ENCODE data around the gene OSBPL2.

The OSBPL2 gene

DNA sequence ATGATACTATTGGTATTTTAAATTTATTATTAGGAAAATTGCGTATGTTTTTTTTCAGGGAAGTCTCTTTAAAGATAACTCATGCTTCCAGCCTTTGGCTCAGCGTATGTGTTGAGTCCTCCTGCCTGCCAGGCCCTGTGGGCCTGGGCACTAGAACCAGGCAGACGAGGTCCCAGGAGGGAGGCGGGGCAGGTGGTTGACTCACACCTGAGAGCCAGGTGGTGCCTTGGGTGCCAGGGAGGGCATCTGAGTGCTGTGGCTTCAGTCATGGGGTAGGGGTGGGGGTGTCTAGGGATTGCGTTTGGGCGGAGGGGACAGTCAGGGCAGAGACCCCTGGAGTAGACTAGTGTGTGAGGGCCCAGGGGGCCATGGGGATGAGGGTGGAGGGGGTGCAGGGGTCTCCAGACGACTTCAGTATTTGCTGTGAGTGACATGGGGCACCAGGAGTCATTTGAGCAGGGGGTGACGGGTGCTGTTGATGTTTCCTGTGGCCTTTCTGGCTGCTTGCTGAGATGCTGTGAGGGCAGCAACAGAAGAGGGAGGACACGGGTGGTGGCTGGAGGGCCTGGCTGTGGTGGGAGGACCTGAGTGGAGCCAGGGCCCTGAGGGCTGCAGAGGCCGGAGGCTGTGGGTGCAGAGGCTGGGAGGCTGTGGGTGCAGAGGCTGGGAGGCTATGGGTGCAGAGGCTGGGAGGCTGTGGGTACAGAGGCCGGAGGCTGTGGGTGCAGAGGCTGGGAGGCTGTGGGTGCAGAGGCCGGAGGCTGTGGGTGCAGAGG, 49.6 kb downstream of the OSBPL2 start:
- no peak for DNase-seq

DNA sequence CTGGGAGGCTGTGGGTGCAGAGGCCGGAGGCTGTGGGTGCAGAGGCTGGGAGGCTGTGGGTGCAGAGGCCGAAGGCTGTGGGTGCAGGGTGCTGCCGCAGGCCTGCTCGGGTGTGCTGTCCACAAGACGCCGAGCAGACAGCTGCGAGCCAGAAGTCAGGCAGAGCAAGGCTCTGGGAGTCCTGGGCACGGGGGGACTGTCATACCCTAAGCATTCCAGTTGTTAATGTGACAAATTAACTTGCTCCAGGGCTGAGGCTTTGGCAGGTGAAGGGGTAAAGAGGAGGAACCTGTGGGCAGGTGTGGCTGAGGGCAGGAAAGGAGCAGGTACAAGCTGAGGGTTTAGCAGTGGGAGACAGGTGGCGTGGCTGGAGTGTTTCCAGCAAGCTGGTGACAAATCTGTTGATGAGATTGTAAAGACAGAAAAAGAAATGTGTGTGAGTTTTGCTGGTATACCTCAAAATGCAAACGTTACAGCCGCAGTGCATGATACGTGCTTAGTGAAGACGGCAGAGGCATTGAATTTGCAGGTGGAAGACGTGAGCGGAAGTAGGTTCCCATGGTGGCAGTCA, 50.3 kb downstream of the OSBPL2 start:
- no peak for DNase-seq

DNA sequence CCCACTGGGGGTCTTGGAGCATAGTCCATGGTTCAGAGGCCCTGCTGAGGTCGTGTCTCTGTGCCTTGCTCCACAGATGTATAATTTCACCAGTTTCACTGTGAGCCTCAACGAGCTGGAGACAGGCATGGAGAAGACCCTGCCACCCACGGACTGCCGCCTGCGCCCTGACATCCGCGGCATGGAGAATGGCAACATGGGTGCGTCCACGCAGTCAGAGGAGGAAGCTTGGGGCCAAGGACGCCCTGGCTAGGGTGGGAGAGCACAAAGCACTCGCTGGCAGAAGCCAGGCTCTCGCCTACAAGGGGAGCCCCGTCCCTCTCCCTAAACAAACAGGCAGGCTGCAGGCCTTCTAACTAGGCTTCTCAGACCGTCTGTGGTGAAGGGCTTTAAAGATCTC, 50.8 kb downstream of the OSBPL2 start:
- DNase-seq: no peak

DNA sequence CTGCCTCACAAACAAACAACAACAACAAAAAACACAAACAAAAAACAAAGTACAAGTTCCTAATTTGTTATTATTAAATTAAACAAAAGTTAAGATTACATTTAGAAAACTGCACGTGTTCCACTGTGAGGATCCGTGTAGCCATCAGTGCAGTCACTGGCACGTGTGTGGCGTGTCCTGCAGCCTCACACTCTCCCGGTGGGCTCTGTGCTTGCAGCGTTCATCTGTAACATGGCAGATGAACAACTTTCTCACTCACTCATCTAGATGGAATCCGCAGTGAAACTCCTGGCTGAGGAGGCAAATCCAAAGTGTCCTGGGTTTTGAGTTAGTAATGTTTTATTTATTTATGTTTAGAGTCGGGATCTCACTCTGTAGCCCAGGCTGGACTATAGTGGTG, 51.6 kb downstream of the OSBPL2 start:
- DNase-seq: no peak

- no peak for DNase-seq
These were observed 53.1 kb downstream of the OSBPL2 start for GRCh38 chr20:62291251-62292066.

DNA sequence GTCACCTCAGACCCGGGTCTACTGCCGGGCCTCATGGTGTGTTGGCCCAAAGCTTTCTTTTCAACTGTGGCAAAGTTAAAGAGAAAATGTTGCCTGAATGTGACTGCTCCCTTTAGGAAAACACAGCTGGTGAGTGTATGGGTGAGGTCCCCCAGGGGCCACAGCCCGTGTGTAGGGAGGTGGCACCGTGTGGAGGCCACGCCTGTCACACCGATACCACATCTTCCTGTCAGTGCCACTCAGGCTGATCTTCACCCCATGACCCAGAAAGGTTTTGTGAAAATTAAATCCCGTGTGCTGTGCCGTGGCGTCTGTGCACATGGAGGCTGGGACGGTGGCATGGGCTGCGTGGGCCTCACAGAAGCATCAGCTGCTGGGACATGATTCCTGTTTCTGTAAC, 53.8 kb downstream of the OSBPL2 start:
- peak in 1 of 2 donors; percentile 44 for DNase-seq

DNA sequence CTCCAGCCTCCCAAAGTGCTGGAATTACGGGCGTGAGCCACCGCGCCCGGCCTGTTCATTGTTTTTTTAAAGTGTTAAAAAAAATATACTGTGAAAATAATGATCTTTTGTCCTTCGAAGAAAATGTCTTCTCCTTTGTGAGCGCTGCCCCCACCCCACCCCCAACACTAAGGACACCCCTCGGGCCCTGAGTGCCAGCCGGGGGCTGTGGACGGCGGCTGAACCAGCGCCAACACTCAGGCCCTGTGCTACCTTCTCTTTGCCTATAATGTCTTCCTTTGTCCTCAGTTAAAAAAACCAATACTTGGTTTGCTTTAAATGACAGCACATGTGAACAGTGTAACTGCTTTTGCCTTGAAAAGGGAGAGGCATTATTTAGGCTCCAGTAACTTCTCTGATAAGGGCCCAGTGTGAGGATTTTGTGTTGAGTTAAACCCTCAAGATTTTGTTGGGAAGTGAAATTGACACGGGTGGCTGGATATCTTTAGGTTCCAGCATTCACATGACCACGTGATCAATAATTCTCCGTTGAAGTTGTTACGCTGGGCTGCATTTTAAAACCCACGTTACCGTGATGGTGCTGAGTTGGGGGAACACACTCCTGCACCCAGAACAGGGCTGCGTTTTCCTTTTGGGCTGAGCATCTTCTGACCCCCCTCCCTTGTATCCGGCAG, 54.9 kb downstream of the OSBPL2 start:
- DNase-seq: no peak

DNA sequence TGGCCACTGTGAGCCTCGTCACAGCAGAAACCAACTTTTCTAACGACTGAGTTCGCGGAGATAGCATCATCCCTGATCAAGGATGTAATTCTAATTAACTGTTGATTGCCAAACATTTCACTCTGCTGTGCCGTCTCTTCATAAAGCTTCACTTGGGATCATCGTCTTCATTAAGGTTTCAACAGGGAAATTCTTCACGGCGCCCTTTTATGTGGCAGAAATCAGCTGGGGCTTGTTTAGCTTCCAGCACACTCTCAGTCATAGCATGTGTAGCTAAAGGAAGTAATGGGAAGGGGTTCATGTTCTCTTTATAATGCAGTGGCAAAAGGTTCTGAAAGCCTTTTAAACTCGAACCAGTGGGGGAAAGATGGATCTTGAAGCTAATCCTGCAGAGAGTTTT, 55.6 kb downstream of the OSBPL2 start:
- no peak for DNase-seq

- no peak for DNase-seq
These were observed 56.2 kb downstream of the OSBPL2 start for GRCh38 chr20:62294516-62294915.

- no peak for DNase-seq
These were observed 58.6 kb downstream of the OSBPL2 start for GRCh38 chr20:62296724-62297448.

DNA sequence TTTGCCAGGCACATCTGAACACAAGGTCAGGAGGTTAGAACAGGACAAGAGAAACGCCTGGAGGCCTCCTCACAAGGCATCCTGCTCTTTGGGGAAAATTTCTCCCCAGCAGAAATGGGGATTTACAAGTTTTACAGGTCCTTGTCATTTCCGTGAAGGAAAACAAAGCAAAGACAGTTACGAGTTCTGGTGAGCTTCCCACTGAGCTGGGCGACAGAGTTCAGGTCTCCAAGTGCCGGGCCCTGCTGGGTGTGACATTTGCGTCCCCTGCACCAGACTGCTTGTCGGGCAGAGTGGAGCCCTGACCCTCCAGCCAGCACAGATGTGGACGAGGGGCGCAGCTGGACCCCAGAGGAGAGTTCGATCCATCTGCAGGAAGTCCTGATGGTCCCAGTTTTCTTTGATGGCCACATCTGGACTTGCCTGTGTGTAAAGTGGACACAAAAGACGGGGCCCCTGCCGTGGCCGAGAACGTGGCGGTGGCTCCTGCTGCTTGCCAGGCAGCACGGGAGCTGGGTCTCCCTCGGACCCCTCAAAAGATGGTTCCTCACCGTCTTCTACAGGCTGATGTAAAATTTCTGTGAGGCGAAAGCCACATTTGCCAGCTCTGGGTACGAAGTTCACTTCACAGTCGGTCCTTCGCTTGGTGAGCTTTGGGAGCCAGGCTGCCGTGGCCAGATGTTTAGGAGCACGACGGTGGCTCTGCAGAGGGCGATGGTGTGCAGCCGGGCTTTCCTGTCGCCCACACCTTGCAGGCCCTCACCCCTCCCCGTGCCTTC, 59.3 kb downstream of the OSBPL2 start:
- no peak for DNase-seq

- DNase-seq: no peak
These were observed 60.4 kb downstream of the OSBPL2 start for GRCh38 chr20:62298577-62299249.

DNA sequence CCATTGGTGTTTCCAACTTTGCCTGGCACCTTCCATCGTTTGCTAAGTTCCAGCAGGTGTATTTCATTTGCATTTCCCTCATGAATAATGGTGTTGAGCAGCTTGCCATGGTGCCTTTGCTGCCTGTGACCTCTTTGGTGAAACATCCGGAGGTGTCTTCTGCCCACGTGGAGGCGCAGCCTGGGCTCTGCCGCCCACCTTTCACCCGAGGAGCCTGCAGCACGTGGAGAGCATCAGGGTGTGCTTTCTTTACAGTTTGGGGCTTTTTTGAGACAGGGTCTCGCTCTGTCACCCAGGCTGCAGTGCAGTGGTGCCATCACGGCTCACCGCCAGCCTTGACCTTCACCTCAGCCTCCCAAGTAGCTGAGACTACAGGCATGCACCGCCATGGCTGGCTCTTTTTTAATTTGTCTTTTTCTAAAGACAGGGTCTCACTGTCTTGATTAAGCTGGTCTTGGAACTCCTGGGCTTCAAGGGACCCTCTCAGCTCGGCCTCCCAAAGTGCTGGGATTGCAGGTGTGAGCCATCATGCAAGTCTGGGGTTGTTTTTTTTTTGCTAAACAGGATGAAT, 61.4 kb downstream of the OSBPL2 start:
- no peak for DNase-seq

- no peak for DNase-seq
These were observed 62.0 kb downstream of the OSBPL2 start for GRCh38 chr20:62300319-62300718.

GRCh38 chr20:62301111-62301668, 62.9 kb downstream of the OSBPL2 start:
- DNase-seq: no peak

- DNase-seq: peak; percentile 88 to 89
These were observed 63.5 kb downstream of the OSBPL2 start for GRCh38 chr20:62301773-62302340.

GRCh38 chr20:62302341-62303061, 64.2 kb downstream of the OSBPL2 start, which contains the start of gene ADRM1:
ADRM1 (plus strand) TSS chr20:62302997; CDS start chr20:62303569, 572 bp downstream.
- DNase-seq: peak; percentile 95 to 97

DNA sequence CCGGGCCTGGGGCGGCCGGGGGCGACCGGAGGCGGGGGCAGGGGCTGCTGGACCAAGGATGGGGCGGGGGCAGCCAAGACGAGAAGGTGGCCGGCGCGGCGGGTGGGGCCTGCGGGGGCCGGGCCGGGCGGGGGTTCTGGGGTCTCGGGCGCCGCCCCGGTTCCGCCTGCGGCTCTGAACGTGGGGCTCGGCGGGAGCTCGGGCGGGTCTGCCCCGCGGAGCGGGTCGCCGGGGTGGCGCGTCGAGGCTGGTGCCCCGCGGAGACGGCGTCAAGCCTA, 64.7 kb downstream of the OSBPL2 start:
- no peak for DNase-seq
